A549 (cell line): ENCODE results near the gene TCF4. TPM values are rescaled to one million over a fixed set of nuclear protein-coding genes. Genes with fewer than 3 reads are reported as not detected.

ENCODE experiments used
- ATAC-seq, 2 experiments: fragments of 200-7000 bp in 1 of 2; fragments of >200 bp in 1 of 2; cut with Nextera tagmentation in 1 of 2; cut with Tn5 transposase in 1 of 2; 3 replicates each; pipeline versions ENCODE4 v1.8.0 to v1.9.1; 2018 to 2020; ENCODE audit warnings: mild to moderate bottlenecking in 1 of 2, moderate library complexity in 1 of 2
- CTCF ChIA-PET: fragments of 300-600 bp; sonication (Branson Sonifier 250); formaldehyde crosslinking; extraction: SDS; loops from one replicate; lab custom pipeline; 2021; ENCODE audit warnings: antibody characterized with exemption, inconsistent platforms; lab: Yijun Ruan, JAX
- POLR2A ChIA-PET: fragments of 350-600 bp; formaldehyde crosslinking; extraction: SDS; loops from one replicate; lab custom pipeline; 2021; ENCODE audit warnings: antibody characterized with exemption, inconsistent platforms; lab: Yijun Ruan, JAX
- DNase-seq, 2 experiments: peaks; one replicate each; pipeline versions ENCODE4 v3.0.0 to v3.0.0-alpha.2; 2011 to 2016; ENCODE audit warnings: low read depth in 1 of 2, low spot score in 1 of 2
- FAIRE-seq: peaks from 2 replicates; lab custom pipeline; 2011; peaks lifted over from hg19 to GRCh38; lab: Jason Lieb, UNC
- H3K27ac ChIP-seq, 2 experiments: fragments of >200 bp; sonication (Bioruptor Twin); formaldehyde crosslinking; 3 replicates each; pipeline ENCODE4 v1.5.1; 2016 to 2017
- H3K4me1 ChIP-seq: fragments of >200 bp; sonication (Bioruptor Twin); formaldehyde crosslinking; 3 replicates; pipeline ENCODE4 v1.6.1; 2016
- H3K4me2 ChIP-seq: fragments of >200 bp; sonication (Bioruptor Twin); formaldehyde crosslinking; 3 replicates; pipeline ENCODE4 v1.6.1; 2016
- H3K4me3 ChIP-seq: fragments of >200 bp; sonication (Bioruptor Twin); formaldehyde crosslinking; 3 replicates; pipeline ENCODE4 v1.5.1; 2016
- H3K9me3 ChIP-seq: fragments of >200 bp; sonication (Bioruptor Twin); formaldehyde crosslinking; 3 replicates; pipeline ENCODE4 v1.6.1; 2016
- BCL3 ChIP-seq: fragments of >200 bp; sonication (Bioruptor Twin); formaldehyde crosslinking; IDR thresholded peaks from 3 replicates; pipeline ENCODE4 v1.6.1; 2016
- CHD2 ChIP-seq: fragments of 150-350 bp; IDR thresholded peaks from 2 replicates; pipeline ENCODE4 v1.6.1; 2014; ENCODE audit warnings: low read length; ENCODE audit not compliant: partially characterized antibody
- ESRRA ChIP-seq: fragments of 150-350 bp; IDR thresholded peaks from 2 replicates; pipeline ENCODE4 v1.6.1; 2014; ENCODE audit warnings: mild to moderate bottlenecking, low read length, borderline replicate concordance
- HMGXB4 ChIP-seq: fragments of 250-450 bp; sonication (Bioruptor Pico); IDR thresholded peaks from 2 replicates; pipeline ENCODE4 v1.5.0; 2021; ENCODE audit warnings: mild to moderate bottlenecking, moderate library complexity, borderline replicate concordance
- HOXB5 ChIP-seq: fragments of 250-450 bp; sonication (Bioruptor Pico); IDR thresholded peaks from 2 replicates; pipeline ENCODE4 v1.5.0; 2020; ENCODE audit warnings: mild to moderate bottlenecking, moderate library complexity
- JUNB ChIP-seq: fragments of >200 bp; sonication (Bioruptor Twin); formaldehyde crosslinking; IDR thresholded peaks from 2 replicates; pipeline ENCODE4 v1.6.1; 2016
- KDM1A ChIP-seq: fragments of 200-600 bp; sonication (generic); IDR thresholded peaks from 2 replicates; pipeline ENCODE4 v1.6.1; 2016; ENCODE audit warnings: low read depth, mild to moderate bottlenecking
- KDM5A ChIP-seq: fragments of 200-600 bp; sonication (generic); IDR thresholded peaks from 2 replicates; pipeline ENCODE4 v1.6.1; 2016; ENCODE audit warnings: antibody characterized with exemption, mild to moderate bottlenecking
- NPAS2 ChIP-seq: fragments of 250-450 bp; sonication (Bioruptor Pico); IDR thresholded peaks from 2 replicates; pipeline ENCODE4 v1.8.0; 2022; ENCODE audit warnings: mild to moderate bottlenecking, moderate library complexity, borderline replicate concordance
- NR3C1 ChIP-seq: fragments of >200 bp; sonication (Bioruptor Twin); formaldehyde crosslinking; IDR thresholded peaks from 3 replicates; pipeline ENCODE4 v1.6.1; 2017
- PHF8 ChIP-seq: fragments of 200-600 bp; sonication (generic); IDR thresholded peaks from 2 replicates; pipeline ENCODE4 v1.6.1; 2016; ENCODE audit warnings: low read depth, mild to moderate bottlenecking, antibody characterized with exemption, moderate library complexity, borderline replicate concordance
- POLR2A ChIP-seq: IDR thresholded peaks from 2 replicates; pipeline ENCODE4 v1.6.1; 2012; ENCODE audit warnings: mild to moderate bottlenecking, low read length
- RAD21 ChIP-seq, 2 experiments: fragments of >200 bp in 1 of 2; sonication (Bioruptor Twin) in 1 of 2; formaldehyde crosslinking in 1 of 2; IDR thresholded peaks in 1 of 2; conservative IDR thresholded peaks in 1 of 2; 2 replicates in 1 of 2; 3 replicates in 1 of 2; pipeline ENCODE4 v1.6.1; 2012 to 2018; ENCODE audit warnings: inconsistent platforms in 1 of 2
- RARB ChIP-seq: fragments of 250-450 bp; sonication (Bioruptor Pico); IDR thresholded peaks from 2 replicates; pipeline ENCODE4 v1.8.0; 2021; ENCODE audit warnings: mild to moderate bottlenecking, moderate library complexity
- RCOR1 ChIP-seq: fragments of 150-350 bp; IDR thresholded peaks from 2 replicates; pipeline ENCODE4 v1.6.1; 2014; ENCODE audit warnings: antibody characterized with exemption, low read length, low read depth
- RFX5 ChIP-seq: fragments of 450-650 bp; IDR thresholded peaks from 2 replicates; pipeline ENCODE4 v1.7.1; 2014; ENCODE audit warnings: antibody characterized with exemption, mild to moderate bottlenecking, moderate library complexity
- TP53 ChIP-seq: fragments of 250-450 bp; sonication (Bioruptor Pico); IDR thresholded peaks from 2 replicates; pipeline ENCODE4 v1.5.0; 2021; ENCODE audit warnings: mild to moderate bottlenecking, moderate library complexity
- ZC3H11A ChIP-seq: fragments of 450-650 bp; IDR thresholded peaks from 2 replicates; pipeline ENCODE4 v1.6.1; 2014; ENCODE audit warnings: antibody characterized with exemption, mild to moderate bottlenecking
- ZSCAN20 ChIP-seq: fragments of 250-450 bp; sonication (Bioruptor Pico); IDR thresholded peaks from 2 replicates; pipeline ENCODE4 v1.8.0; 2022; ENCODE audit warnings: mild to moderate bottlenecking, moderate library complexity
- WGBS: methylation state at CpG from one replicate; pipeline ENCODE4 v1.1.6; 2017; ENCODE audit errors: missing lambda C conversion rate; 5-methylcytosine and 5-hydroxymethylcytosine counted together
- polyA plus RNA-seq, 4 experiments: library from polyadenylated mRNA; depleted of rRNA in 3 of 4; stranded (reverse); fragments of >200 nt; fragmentation: RNase III in 1 of 4; extraction: RNeasy Plus Mini Kit Qiagen cat#74134 plus additional on column Dnase treatment in 1 of 4; gene quantifications; 2 replicates in 3 of 4; 3 replicates in 1 of 4; pipeline ENCODE4 v1.2.3, GENCODE V29; 2011 to 2017

Gene TCF4
- polyA plus RNA-seq, 2 of the 4 experiments (the other 2 are of a cell fraction) = 3.0 to 4.0 TPM

- TF ChIP-seq HMGXB4 (CRISPR knock-in tag) (no peak), RAD21 (conservative IDR thresholded peaks at IDR 0.05 in 1 of 2, IDR thresholded peaks at IDR 0.05 in 1 of 2) (no peak)
- TF ChIP-seq, all 56 proteins: peak for 0
Measured at GRCh38 chr18:55361492-55362250, 226.3 kb downstream of the TCF4 start (continued).

- Histone ChIP-seq H3K27ac (no peak overlapping the region), H3K4me3 (no peak overlapping the region), H3K9me3 (no peaks in the 10 kb centered on the region), H3K4me1 (no peaks in the 10 kb centered on the region), H3K4me2 (no peak overlapping the region)
- DNase-seq (no peak), FAIRE-seq (no peak), ATAC-seq (no peak)
- WGBS = 85% methylated on average over 1 of the region's 1 CpG
- POLR2A ChIA-PET = no interaction called here
- TF ChIP-seq ZC3H11A (no peak), RFX5 (no peak), ESRRA (no peak), JUNB (no peak), KDM1A (no peak), CHD2 (no peak)
- CTCF ChIA-PET = interaction anchor here (0.6 to 0.7 kb wide), 2 partner anchors 125 to 188 kb away, joined by 3 to 4 read pairs; no protein-coding TSS in a partner anchor
Measured at GRCh38 chr18:55360061-55360460, 227.9 kb downstream of the TCF4 start.

GRCh38 chr18:55356815-55357214, 231.2 kb downstream of the TCF4 start:
- no peak for ATAC-seq
- 86% methylated on average over 3 of the region's 3 CpGs for WGBS

More at GRCh38 chr18:55356815-55357214, 231.2 kb downstream of the TCF4 start:
- CTCF ChIA-PET = no interaction called here
- no peak for FAIRE-seq
- no peak overlapping the region for H3K4me2 ChIP-seq
- no peak for DNase-seq
- H3K27ac ChIP-seq = no peak overlapping the region
- POLR2A ChIA-PET = no interaction called here
- H3K4me1 ChIP-seq = no peaks in the 10 kb centered on the region
- H3K4me3 ChIP-seq = no peak overlapping the region
- H3K9me3 ChIP-seq = no peaks in the 10 kb centered on the region
- TF ChIP-seq NR3C1 (no peak), KDM5A (no peak), BCL3 (no peak), PHF8 (no peak), ESRRA (no peak), ZSCAN20 (CRISPR knock-in tag) (no peak), HMGXB4 (CRISPR knock-in tag) (no peak), TP53 (CRISPR knock-in tag) (no peak), HOXB5 (CRISPR knock-in tag) (no peak), RARB (no peak), RCOR1 (no peak), POLR2A (no peak), NPAS2 (no peak), JUNB (no peak)
